GM18519 (cell line): Measurements from ENCODE around the gene RBMS1.

Experiments used
- ATAC-seq: cut with Tn5 transposase; IDR thresholded peaks from one replicate; pipeline ENCODE4 v1.9.1; 2021; ENCODE audit warnings: mild to moderate bottlenecking, moderate library complexity; ENCODE audit not compliant: unreplicated experiment, low FRiP score

Gene RBMS1

GRCh38 chr2:160241251-160242137, 252.1 kb downstream of the RBMS1 start:
- ATAC-seq: no peak

DNA sequence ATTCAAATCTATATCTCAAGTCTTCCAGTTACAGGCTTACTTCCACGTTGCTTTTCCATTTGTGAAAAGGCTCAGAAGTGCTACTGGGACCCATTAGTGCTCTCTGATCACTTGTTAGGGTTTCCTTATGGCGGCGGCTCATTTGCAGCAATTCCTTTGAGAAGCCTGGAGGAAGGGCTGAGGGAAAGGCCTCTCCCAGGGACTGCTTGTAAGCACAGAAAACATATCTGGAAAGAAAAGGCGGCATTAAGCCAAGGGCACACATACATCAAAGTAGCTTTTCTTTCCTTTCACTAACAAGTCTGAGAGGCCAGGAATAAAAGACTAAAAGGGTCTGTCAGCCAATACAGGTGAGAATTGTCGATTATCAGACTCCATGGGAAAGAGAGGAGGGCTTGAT, 254.2 kb downstream of the RBMS1 start:
- ATAC-seq: no peak

GRCh38 chr2:160238392-160238791, 255.2 kb downstream of the RBMS1 start:
- ATAC-seq: no peak

DNA sequence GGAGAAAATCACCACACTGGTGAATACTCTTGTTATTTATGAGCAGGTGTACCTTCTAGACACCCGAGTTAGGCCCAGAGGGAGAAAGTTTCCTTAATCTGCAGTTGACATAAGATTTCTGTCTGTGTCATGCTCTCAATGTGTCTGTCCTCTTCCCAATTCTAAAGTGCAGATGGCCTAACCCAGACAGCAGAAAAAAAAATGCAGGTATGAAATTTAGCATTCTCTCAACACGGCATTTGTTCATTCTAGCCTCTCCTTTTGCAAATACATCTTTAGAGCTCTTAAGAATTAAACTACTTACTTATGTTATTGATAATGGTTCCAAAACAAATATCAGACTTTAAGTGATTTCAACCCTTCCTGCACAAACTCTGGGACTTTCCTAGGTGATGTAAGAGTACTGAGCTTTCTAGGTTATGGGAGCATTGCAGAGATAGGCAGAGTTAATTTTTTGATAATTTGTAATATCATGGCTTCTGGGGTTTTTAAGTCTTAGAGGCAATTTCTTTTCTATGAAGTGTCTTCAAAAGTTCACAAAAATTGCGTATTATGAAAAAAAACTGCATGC, 260.6 kb downstream of the RBMS1 start:
- no peak for ATAC-seq

GRCh38 chr2:160229591-160229990, 264.0 kb downstream of the RBMS1 start:
- ATAC-seq: no peak

- ATAC-seq: no peak
Measured at GRCh38 chr2:160228141-160228917, 265.3 kb downstream of the RBMS1 start.

DNA sequence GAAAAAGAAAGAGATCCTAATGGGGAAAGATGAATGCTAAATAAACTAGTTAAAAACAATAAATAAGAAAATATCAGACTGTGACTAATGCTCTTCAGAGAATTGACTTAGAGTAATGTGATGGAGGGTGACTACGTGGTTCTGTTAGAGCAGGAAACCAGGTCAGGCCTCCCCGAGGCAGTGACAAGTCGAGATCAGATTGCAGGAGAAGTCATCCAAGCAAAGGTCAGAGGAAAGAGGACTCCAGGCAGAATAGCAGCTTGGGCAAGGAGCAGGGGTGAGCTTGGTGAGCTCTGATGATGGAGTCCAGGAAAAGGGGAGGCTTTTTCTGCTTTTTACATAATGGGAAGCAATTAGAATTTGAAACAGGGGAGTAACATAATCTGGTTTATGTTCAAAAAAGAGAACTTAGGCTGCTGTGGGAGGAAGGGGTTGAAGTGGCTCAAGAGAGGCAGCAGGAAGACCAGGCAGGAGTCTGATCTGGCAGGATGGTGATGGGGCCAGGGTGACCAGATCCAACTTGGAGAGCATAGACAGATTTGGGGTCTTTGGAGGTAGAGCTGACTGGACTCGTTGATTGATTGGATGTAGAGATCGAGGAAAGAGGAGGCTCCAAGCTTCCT, 266.2 kb downstream of the RBMS1 start:
- no peak for ATAC-seq

- ATAC-seq: no peak
Measured at GRCh38 chr2:160226367-160226766, 267.2 kb downstream of the RBMS1 start.

- ATAC-seq: no peak
Measured at GRCh38 chr2:160225722-160226121, 267.9 kb downstream of the RBMS1 start.

DNA sequence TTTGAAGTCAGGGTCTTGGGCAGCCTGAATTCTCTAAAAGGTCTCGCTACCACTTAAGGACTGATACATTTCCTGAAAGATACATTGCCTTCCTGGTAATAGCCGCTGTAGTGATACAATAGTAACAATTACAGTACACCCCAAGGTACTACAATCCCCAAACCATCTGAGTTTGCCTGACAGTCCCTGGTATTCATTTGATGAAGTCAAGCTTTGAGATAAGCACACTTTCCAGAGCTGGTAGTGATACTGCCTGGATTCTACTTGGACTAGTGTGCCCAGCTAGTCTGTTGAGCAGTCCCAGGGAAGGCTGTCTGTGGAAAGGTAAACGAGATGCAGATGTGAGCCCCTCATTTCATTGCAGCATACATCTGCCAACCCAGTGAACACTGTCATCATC, 269.1 kb downstream of the RBMS1 start:
- peak; percentile 9 for ATAC-seq

- peak; percentile 96 for ATAC-seq
Measured at GRCh38 chr2:160224060-160224459, 269.5 kb downstream of the RBMS1 start.

DNA sequence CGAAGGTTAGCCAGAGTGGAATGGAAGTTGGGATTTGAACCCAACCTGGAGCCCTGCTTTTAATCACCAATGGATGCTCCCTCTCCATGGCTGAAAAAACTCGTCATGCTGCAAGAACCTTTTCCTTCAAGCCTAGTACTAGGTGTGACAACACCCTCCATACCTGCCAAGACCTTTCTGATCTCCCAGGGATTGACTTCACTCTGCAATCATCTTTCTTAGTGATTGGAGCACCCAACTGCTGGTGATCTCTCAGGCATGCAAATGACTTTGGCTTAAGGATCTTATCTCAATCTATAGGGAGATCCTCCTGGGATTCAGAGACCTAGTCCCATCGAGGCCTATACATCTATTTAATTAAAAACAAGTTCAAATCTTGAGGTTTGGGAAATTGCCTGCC, 270.0 kb downstream of the RBMS1 start:
- no peak for ATAC-seq

GRCh38 chr2:160222546-160223283, 270.9 kb downstream of the RBMS1 start:
- ATAC-seq: no peak
